ENCODE measurements around the gene TOR1A. TPM values are rescaled to one million over a fixed set of nuclear protein-coding genes. Genes with fewer than 3 reads are reported as not detected.

The TOR1A gene
- total RNA-seq, 5 donors from 2014 or later (not counting 1 experiment from before 2014, with no cell fraction given): 16.6 to 39.3 (median 34.1) TPM

DNA sequence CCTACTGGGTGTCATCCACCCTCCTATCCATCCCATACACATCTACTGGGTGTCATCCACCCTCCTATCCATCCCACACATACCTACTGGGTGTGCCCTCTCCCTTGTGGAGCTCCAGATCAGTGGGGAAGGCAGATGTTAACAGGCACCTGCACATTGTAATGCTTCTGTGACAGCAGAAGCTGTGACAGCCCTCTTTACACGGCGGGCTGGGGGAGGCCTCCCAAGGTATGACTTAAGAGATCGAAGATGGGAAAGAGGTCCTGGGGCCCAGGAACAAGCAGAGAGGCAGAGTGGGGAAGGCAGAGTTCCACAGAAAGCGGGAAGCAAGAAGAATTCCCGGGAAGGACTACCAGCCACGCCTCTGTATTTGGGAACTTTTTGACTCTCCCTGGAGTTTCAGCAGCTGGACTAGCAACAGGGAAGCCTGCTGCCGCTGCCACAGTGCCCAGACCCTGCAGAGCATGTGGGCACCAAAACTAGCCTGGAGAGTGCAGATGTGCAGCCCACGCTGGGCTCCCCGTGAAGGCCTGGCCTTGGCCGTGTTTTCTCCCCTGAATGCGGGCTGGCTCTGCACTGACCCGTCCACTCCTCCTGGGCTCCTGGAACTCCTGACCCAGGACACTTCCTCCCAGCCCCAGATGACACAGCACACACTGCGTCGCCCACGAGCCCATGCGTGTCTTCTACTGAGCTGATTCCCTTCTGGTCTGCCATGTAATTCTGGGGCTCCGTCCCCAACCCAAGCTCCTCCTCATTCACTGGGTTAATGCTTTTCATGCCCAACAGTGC is 9.3 kb downstream of the TOR1A start:
- Mint-ChIP-seq H3K27ac (peak overlapping the region in 1 of 2 donors; percentile 56), H3K27me3 (no peaks in the 10 kb centered on the region), H3K36me3 (peaks cover 44% of the 10 kb centered on the region), H3K4me1 (peaks cover 16 to 23% (median 23%) of the 10 kb centered on the region in 3 donors), H3K9me3 (no peaks in the 10 kb centered on the region), H3K4me3 (no peak overlapping the region)
- DNase-seq: no peak
- Histone ChIP-seq H3K9me3 (no peaks in the 10 kb centered on the region), H3K36me3 (ENCODE audit: control insufficient read depth in 2 of 2, extremely low read depth in 1 of 2, insufficient read depth in 1 of 2, low read length in 1 of 2) (peaks cover 17 to 83% of the 10 kb centered on the region in 2 donors), H3K4me3 (ENCODE audit: control insufficient read depth in 1 of 2, extremely low read depth in 1 of 2, low read length in 1 of 2) (no peak overlapping the region), H3K27ac (ENCODE audit: low read length) (no peak overlapping the region), H3K27me3 (replicated peaks in 1 of 2; ENCODE audit: control insufficient read depth in 2 of 2, extremely low read depth in 1 of 2, insufficient read depth in 2 of 2, low read length in 1 of 2) (no peaks in the 10 kb centered on the region), H3K4me1 (ENCODE audit: control insufficient read depth in 1 of 2, extremely low read depth in 1 of 2, insufficient read depth in 2 of 2, low read length in 2 of 2) (peaks cover 0 to 9% of the 10 kb centered on the region in 2 experiments)
- WGBS (ENCODE audit: insufficient coverage): 95% methylated on average over 12 of the region's 17 CpGs
- ATAC-seq (replicated peaks in 1 of 4): no peak
- CTCF ChIA-PET: no interaction called here
- POLR2A ChIA-PET: no interaction called here

DNA sequence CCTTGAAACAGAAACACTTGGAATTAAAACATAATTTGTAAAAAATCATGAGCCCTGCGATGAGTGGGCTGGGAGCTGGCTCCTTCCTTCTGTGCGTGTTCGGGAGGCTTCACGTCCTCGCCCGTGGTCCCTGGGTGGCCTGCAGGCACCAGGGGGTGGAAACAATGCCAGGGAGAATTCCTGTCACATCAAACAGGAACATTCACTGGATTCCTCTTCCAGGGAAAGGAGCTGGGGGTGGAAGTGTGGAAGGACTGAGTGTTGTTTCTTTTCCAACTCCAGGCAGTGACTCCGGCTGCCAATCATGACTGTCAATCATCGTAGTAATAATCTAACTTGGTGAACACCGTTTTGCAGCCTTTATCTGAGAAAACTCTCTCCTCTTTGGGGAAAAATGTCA is 10.3 kb downstream of the TOR1A start:
- WGBS (ENCODE audit: insufficient coverage): 91% methylated on average over 5 of the region's 9 CpGs
- DNase-seq (no peak), ATAC-seq (replicated peaks in 1 of 4) (no peak)
- peaks cover 17 to 87% of the 10 kb centered on the region in 2 donors for H3K36me3 ChIP-seq (ENCODE audit: control insufficient read depth in 2 of 2, extremely low read depth in 1 of 2, insufficient read depth in 1 of 2, low read length in 1 of 2)
- H3K9me3 ChIP-seq: no peaks in the 10 kb centered on the region
- no peak overlapping the region for H3K27ac Mint-ChIP-seq
- H3K36me3 Mint-ChIP-seq: peaks cover 47% of the 10 kb centered on the region
- H3K4me1 ChIP-seq (ENCODE audit: control insufficient read depth in 1 of 2, extremely low read depth in 1 of 2, insufficient read depth in 2 of 2, low read length in 2 of 2): peaks cover 0 to 9% of the 10 kb centered on the region in 2 experiments
- no peak overlapping the region for H3K27ac ChIP-seq (ENCODE audit: low read length)
- no peaks in the 10 kb centered on the region for H3K9me3 Mint-ChIP-seq
- H3K4me1 Mint-ChIP-seq: peaks cover 15 to 25% (median 18%) of the 10 kb centered on the region in 3 donors
- no peaks in the 10 kb centered on the region for H3K27me3 ChIP-seq (replicated peaks in 1 of 2; ENCODE audit: control insufficient read depth in 2 of 2, extremely low read depth in 1 of 2, insufficient read depth in 2 of 2, low read length in 1 of 2)
- ChIA-PET CTCF (no interaction called here), POLR2A (no interaction called here)
- H3K4me3 Mint-ChIP-seq: no peak overlapping the region
- no peak overlapping the region for H3K4me3 ChIP-seq (ENCODE audit: control insufficient read depth in 1 of 2, extremely low read depth in 1 of 2, low read length in 1 of 2)
- H3K27me3 Mint-ChIP-seq: no peaks in the 10 kb centered on the region

DNA sequence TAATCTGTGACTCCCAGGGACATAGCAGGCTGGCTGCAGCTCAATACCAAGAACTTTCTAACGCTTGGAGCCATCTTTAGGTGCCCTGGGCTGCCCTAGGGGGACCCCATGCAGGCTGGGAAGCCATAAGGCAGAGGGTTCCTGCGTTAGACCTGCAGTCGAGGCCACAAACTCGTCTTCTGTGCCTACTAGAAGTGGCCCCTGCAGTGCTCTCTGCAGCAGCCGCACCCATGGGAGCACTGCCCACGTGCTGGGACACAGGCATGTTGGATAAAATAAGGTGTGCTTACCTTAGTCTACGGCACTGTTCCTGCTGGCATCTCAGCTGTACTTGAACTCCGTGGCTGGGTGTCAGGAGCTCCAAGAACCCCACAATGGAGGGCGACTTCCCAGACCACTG is 11.6 kb downstream of the TOR1A start:
- peaks cover 14 to 25% (median 15%) of the 10 kb centered on the region in 3 donors for H3K4me1 Mint-ChIP-seq
- ATAC-seq (replicated peaks in 1 of 4) (no peak), DNase-seq (no peak)
- CTCF ChIA-PET: no interaction called here
- no peak overlapping the region for H3K4me3 ChIP-seq (ENCODE audit: control insufficient read depth in 1 of 2, extremely low read depth in 1 of 2, low read length in 1 of 2)
- peaks cover 0 to 9% of the 10 kb centered on the region in 2 experiments for H3K4me1 ChIP-seq (ENCODE audit: control insufficient read depth in 1 of 2, extremely low read depth in 1 of 2, insufficient read depth in 2 of 2, low read length in 2 of 2)
- H3K36me3 Mint-ChIP-seq: peaks cover 44% of the 10 kb centered on the region
- peaks cover 17 to 80% of the 10 kb centered on the region in 2 donors for H3K36me3 ChIP-seq (ENCODE audit: control insufficient read depth in 2 of 2, extremely low read depth in 1 of 2, insufficient read depth in 1 of 2, low read length in 1 of 2)
- H3K27me3 Mint-ChIP-seq: no peaks in the 10 kb centered on the region
- H3K27ac ChIP-seq (ENCODE audit: low read length): no peak overlapping the region
- no peak overlapping the region for H3K4me3 Mint-ChIP-seq
- H3K9me3 ChIP-seq: no peaks in the 10 kb centered on the region
- POLR2A ChIA-PET: no interaction called here
- H3K27me3 ChIP-seq (replicated peaks in 1 of 2; ENCODE audit: control insufficient read depth in 2 of 2, extremely low read depth in 1 of 2, insufficient read depth in 2 of 2, low read length in 1 of 2): no peaks in the 10 kb centered on the region
- H3K27ac Mint-ChIP-seq: no peak overlapping the region
- H3K9me3 Mint-ChIP-seq: no peaks in the 10 kb centered on the region
- 96% methylated on average over 9 of the region's 9 CpGs for WGBS (ENCODE audit: insufficient coverage)

DNA sequence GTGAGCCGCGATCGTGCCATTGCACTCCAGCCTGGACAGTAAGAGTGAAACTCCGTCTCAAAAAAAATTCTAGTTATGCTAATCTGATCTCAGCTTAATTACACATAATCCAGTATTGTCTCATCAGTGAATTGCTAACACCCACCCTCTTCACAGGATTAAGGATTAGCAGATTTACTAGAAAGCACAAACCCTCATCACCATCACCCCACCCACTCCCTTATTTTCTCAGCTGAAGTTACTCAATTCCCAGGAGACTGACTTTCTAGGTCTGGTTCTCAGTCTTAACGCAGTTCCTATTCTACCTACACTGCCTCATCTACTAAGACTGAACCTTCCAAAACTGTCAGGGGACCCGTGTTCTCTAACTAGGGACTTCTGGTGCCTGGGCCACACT is 12.0 kb downstream of the TOR1A start:
- Mint-ChIP-seq H3K4me1 (peaks cover 18 to 29% (median 19%) of the 10 kb centered on the region in 3 donors), H3K9me3 (no peaks in the 10 kb centered on the region), H3K36me3 (peaks cover 48% of the 10 kb centered on the region), H3K27me3 (no peaks in the 10 kb centered on the region), H3K27ac (no peak overlapping the region), H3K4me3 (no peak overlapping the region)
- DNase-seq (no peak), ATAC-seq (replicated peaks in 1 of 4) (no peak)
- no peak overlapping the region for H3K4me3 ChIP-seq (ENCODE audit: control insufficient read depth in 1 of 2, extremely low read depth in 1 of 2, low read length in 1 of 2)
- no peaks in the 10 kb centered on the region for H3K27me3 ChIP-seq (replicated peaks in 1 of 2; ENCODE audit: control insufficient read depth in 2 of 2, extremely low read depth in 1 of 2, insufficient read depth in 2 of 2, low read length in 1 of 2)
- H3K36me3 ChIP-seq (ENCODE audit: control insufficient read depth in 2 of 2, extremely low read depth in 1 of 2, insufficient read depth in 1 of 2, low read length in 1 of 2): peaks cover 17 to 82% of the 10 kb centered on the region in 2 donors
- 60% methylated on average over 6 of the region's 6 CpGs for WGBS (ENCODE audit: insufficient coverage)
- no peak overlapping the region for H3K27ac ChIP-seq (ENCODE audit: low read length)
- H3K4me1 ChIP-seq (ENCODE audit: control insufficient read depth in 1 of 2, extremely low read depth in 1 of 2, insufficient read depth in 2 of 2, low read length in 2 of 2): peaks cover 0 to 9% of the 10 kb centered on the region in 2 experiments
- H3K9me3 ChIP-seq: no peaks in the 10 kb centered on the region
- POLR2A ChIA-PET: no interaction called here
- CTCF ChIA-PET: no interaction called here

DNA sequence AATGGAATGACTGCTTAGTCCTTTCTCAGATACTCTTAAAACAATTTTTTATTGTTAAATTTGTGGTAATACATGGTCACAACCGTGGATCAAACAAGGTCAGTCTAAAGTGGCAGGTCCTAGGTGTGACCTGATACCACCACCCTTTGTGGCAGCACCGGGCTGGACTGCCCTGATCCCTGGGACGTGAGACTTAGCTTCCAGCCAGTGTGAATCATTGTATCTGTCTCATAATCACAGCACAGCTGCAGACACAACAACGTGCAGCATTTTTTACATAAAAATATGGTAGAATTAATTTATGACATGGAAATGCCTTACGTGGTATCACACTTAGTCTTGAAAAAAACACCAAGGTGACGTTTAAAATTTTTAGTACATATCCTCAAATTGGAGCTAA is 13.1 kb downstream of the TOR1A start:
- H3K27ac ChIP-seq (ENCODE audit: low read length): no peak overlapping the region
- Mint-ChIP-seq H3K36me3 (peaks cover 46% of the 10 kb centered on the region), H3K4me3 (no peak overlapping the region), H3K27me3 (no peaks in the 10 kb centered on the region), H3K9me3 (no peaks in the 10 kb centered on the region), H3K4me1 (peaks cover 19 to 32% (median 25%) of the 10 kb centered on the region in 3 donors), H3K27ac (no peak overlapping the region)
- WGBS (ENCODE audit: insufficient coverage): 100% methylated on average over 2 of the region's 6 CpGs
- ChIA-PET CTCF (interaction anchor here in 1 of 2 donors (0.6 kb wide), 1 partner anchor 181 kb away, joined by 3 read pairs; no protein-coding TSS in a partner anchor), POLR2A (interaction anchor here in 1 of 2 donors (0.6 kb wide), 1 partner anchor 259 kb away, joined by 3 read pairs; no protein-coding TSS in a partner anchor)
- no peaks in the 10 kb centered on the region for H3K27me3 ChIP-seq (replicated peaks in 1 of 2; ENCODE audit: control insufficient read depth in 2 of 2, extremely low read depth in 1 of 2, insufficient read depth in 2 of 2, low read length in 1 of 2)
- peaks cover 13 to 78% of the 10 kb centered on the region in 2 donors for H3K36me3 ChIP-seq (ENCODE audit: control insufficient read depth in 2 of 2, extremely low read depth in 1 of 2, insufficient read depth in 1 of 2, low read length in 1 of 2)
- ATAC-seq (replicated peaks in 1 of 4) (no peak), DNase-seq (no peak)
- H3K4me1 ChIP-seq (ENCODE audit: control insufficient read depth in 1 of 2, extremely low read depth in 1 of 2, insufficient read depth in 2 of 2, low read length in 2 of 2): peaks cover 0 to 6% of the 10 kb centered on the region in 2 experiments
- H3K4me3 ChIP-seq (ENCODE audit: control insufficient read depth in 1 of 2, extremely low read depth in 1 of 2, low read length in 1 of 2): no peak overlapping the region
- H3K9me3 ChIP-seq: no peaks in the 10 kb centered on the region

DNA sequence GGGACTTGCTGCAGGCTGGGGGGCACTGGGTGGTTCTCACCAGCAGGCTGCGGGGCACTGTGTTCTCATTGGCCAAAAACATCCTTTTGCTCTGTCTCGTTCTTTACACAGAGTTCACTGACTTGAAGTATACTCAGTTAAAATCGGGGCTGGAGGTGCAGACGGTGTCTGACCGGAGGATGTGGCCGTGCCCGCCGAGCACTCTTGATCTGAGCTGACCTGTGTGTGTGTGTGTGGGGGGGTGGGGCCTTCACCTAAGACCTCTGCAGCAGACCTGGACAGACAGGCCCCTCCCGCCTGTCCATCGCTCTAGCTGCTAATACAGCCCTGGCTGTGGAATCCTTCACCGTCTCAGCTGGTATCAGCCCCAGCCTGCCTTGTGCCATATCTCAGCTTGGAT is 13.8 kb downstream of the TOR1A start:
- Histone ChIP-seq H3K27me3 (replicated peaks in 1 of 2; ENCODE audit: control insufficient read depth in 2 of 2, extremely low read depth in 1 of 2, insufficient read depth in 2 of 2, low read length in 1 of 2) (no peaks in the 10 kb centered on the region), H3K4me3 (ENCODE audit: control insufficient read depth in 1 of 2, extremely low read depth in 1 of 2, low read length in 1 of 2) (no peak overlapping the region), H3K4me1 (ENCODE audit: control insufficient read depth in 1 of 2, extremely low read depth in 1 of 2, insufficient read depth in 2 of 2, low read length in 2 of 2) (peaks cover 0 to 11% of the 10 kb centered on the region in 2 experiments), H3K36me3 (ENCODE audit: control insufficient read depth in 2 of 2, extremely low read depth in 1 of 2, insufficient read depth in 1 of 2, low read length in 1 of 2) (peaks cover 7 to 77% of the 10 kb centered on the region in 2 donors), H3K9me3 (no peaks in the 10 kb centered on the region), H3K27ac (ENCODE audit: low read length) (no peak overlapping the region)
- 87% methylated on average over 6 of the region's 11 CpGs for WGBS (ENCODE audit: insufficient coverage)
- H3K4me3 Mint-ChIP-seq: no peak overlapping the region
- no peak for DNase-seq
- H3K4me1 Mint-ChIP-seq: peaks cover 23 to 32% (median 32%) of the 10 kb centered on the region in 3 donors
- no peaks in the 10 kb centered on the region for H3K27me3 Mint-ChIP-seq
- no peaks in the 10 kb centered on the region for H3K9me3 Mint-ChIP-seq
- no peak for ATAC-seq (replicated peaks in 1 of 4)
- POLR2A ChIA-PET: no interaction called here
- peaks cover 40% of the 10 kb centered on the region for H3K36me3 Mint-ChIP-seq
- CTCF ChIA-PET: interaction anchor here in 1 of 2 donors (0.5 kb wide), 1 partner anchor 433 kb away, joined by 10 read pairs; no protein-coding TSS in a partner anchor
- H3K27ac Mint-ChIP-seq: no peak overlapping the region

All from T-cell (primary cell).